ENCODE measurements around the gene NMRK2.
A peak's percentile ranks its signal among the peaks of the same experiment; 100 is the strongest.
"Not testable (repeated sequence)": the region's sequence is repeated elsewhere in the genome, so short reads cannot be mapped to it uniquely, and the experiment has no call there.

NMRK2 gene

DNA sequence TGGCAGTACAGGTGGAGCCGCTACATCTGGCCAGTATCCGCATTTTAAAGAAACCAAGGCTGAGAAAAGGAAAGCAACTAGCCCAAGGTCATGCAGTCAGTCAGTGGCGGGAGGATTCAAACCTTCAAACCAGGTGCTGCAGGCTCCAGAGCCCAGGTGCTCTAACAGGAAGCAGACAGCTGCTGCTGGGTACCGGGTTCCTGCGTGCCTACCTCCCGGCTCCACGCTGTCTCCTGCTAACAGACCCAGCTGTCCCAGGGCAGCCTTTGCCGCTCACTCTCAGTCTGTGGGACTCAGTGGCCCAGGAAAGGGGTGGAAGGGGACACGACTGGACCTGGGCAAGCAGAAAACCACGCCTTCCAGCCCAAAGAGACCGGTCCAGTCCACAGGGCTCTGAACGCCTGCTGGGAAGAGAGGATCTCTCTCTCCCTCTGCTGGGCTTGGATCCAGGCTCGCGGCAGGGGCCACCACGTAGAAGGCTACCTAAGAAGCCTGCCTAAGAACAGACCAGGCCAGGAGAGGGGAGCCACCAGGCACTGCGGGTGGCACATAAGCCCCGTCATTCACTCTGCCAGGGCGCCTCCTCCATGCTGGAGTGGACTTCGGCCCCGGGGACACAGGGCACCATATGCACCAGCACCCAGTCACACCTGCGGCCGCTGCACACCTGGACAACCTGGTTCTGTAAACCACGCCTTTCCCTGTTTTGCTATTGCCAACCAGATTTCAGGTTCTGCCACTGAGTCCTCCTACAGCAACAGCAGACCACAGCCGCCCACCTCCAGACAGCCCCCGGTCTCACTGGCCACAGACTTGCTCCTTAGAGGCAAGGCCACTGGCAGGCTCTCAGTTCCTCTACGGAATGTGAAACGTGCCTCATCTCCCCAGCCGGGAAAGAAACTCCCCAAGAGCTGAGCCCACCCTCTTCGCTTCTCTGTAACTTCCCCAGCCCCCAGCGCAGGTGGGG lies 33.5 kb downstream of the NMRK2 start:
- no peak for DNase-seq

DNA sequence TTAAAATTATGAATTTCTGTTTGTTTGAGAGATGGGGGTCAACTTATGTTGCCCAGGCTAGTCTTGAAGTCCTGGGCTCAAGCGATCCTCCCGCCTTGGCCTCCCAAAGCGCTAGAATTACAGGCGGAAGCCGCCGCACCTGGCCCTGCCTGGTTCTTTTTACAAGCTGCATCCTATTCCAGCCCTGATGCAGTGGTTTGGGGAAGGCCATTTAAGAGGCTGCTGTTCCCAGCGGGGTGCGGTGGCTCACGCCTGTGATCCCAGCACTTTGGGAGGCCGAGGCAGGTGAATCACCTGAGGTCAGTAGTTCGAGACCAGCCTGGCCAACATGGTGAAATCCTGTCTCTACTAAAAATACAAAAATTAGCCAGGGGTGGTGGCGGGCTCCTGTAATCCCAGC lies 35.1 kb downstream of the NMRK2 start:
- not testable (repeated sequence) for DNase-seq

DNA sequence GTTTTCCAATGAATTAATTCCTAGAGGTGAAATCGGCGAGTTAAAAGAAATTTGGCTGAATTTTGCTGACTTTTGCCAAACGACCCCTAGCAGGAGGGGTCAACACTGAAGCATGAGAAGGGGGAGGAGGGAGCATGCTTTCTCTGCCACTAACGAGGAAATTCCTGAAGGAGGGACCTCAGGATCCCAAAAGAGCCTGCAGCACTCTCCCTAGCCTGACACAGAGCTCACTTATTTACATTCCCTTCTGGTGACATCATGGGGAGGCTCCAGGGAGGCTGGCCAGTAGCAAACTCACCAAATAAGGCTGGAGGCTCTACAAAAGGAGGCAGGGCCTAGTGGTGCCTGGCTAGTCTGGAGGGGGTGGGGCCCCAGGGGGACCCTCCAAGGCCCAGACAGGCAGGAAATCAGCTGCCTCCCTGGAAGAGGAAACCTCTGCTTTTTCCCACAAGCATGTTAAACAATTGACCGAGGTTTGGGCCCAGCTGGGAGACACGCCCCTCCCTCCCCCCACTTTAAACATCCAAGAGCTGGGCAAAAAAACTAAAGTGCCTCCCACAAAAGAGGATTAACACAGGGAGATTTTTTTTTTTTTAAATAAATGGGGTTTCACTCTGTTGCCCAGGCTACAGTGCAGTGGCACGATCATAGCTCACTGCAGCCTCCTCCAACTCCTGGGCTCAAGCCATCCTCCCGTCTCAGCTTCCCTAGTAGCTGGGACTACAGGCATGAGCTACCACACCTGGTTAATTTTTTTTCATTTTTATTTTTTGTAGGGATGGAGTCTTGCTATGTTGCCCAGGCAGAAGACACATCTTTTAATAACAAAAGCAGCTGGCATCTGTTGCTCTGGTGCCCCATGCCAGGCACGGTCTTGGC lies 35.9 kb downstream of the NMRK2 start:
- DNase-seq = no peak

DNA sequence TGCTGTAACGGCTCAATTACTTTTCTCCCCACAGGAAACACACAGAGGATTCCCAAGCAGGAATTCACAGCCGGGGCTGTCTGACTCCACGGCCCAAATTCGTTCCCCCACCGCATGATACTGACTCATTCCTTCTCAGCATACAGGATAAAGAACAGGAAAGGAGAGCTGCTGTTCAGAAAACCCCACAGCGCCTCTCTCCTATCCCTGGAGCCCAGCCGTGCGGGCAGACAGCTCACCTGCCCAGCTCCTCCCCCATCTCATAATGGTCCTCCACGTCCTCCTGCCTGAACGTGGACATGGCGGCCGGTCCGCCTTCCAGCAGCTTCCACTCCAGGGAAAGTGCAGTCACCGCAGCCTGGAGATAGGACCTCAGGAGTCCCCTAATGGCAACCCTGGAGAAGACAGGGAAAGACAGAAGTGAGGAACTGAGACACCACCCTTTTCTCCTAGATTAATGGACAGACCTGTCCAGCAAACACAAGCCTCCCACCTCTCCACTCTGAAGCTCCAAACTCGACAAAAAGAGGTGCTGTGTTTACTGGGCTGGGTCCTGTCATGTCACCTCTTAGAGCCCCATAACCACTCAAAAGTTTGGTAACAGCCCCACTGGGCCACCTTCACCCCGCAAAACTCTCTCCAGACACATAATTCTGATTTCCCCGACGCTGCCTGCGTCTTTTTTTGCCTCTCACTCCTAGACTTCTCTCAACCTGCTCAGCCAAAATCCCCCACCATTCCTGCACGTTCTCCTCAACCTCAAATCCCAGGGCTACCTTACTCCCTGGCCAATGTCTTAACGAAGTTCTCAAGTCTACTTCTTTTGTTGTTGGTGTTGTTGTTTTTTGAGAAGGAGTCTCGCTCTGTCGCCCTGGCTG lies 36.8 kb downstream of the NMRK2 start:
- DNase-seq = no peak

DNA sequence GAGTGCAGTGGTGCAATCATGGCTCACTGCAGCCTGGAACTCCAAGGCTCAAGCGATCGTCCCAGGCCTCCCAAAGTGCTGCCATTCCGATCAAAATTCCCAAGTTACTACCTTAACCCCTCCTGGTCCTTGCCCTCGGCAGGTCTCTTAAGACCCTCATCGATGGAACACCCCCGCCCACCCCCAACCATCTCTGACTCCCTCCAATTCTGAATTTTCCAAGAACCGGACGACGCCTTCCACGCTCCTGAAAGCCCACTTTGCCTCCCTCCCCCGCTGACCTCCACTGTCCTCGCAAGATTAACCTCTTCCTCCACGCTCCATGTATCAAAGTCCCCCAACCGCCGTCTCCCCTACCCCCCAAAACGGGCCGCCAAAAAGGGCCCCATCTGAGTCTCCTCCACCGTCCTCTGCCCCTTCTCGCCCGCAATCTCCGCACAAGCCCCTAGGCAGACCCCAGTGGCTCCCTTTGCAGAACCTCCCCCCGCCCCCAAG lies 37.5 kb downstream of the NMRK2 start:
- no peak for DNase-seq

DNA sequence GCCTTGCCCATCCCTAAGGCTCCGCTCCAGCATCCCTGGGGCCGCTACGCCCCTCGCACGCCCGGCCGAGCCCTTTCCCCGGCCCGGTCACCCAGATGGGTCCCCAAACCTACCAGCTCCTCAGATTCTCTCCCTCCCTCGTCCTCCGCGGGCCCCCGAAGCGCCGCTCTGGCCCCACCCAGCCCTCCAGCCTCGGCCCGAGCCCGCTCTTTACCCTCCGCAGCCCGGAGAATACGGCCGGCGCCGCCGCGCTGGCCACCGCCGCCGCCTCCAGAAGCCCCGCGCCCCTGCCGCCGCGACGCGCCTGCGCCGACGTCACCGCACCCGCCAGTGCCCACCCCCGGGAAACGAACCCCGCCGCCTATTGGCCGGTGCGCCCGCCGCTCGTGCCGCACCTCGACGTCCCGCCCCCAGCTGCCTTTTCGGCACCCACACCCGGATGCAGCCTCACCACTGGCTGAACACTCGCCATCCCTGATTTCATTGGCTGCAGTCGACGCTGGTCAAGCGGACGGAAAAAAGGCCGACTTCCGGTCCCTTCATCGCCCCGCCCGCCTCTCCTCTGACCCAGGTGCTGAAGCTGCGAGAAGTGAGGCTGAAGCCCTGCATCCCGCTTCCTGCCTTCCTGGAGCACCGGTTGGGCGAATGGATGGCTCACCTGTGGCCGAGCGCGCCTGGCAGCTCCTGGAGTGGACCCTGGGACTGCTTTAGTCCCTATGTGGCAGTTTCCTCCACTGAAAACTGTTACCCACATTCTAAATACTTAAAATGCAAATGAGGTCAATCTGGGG lies 38.1 kb downstream of the NMRK2 start, which contains the start of gene DAPK3:
DAPK3 (minus strand) TSS at position 292 of the 791 bp plus-strand sequence. CDS start 1,364 bp downstream, outside the sequence.
- DNase-seq = peak; percentile 77 to 96 (median 85)

DNA sequence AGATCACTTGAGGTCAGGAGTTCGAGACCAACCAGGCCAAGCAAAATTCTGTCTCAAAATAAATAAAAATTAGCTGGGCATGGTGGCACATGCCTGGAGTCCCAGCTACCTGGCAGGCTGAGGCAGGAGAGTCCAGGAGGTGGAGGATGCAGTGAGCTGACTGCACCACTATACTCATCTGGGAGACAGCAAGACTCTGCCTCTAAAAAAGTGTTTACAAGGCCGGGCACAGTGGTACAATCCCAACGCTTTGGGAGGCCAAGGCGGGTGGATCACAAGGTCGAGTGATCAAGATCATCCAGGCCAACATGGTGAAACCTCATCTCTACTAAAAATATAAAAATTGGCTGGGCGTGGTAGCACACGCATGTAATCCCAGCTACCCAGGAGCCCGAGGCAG lies 42.3 kb downstream of the NMRK2 start:
- no peak for DNase-seq

DNA sequence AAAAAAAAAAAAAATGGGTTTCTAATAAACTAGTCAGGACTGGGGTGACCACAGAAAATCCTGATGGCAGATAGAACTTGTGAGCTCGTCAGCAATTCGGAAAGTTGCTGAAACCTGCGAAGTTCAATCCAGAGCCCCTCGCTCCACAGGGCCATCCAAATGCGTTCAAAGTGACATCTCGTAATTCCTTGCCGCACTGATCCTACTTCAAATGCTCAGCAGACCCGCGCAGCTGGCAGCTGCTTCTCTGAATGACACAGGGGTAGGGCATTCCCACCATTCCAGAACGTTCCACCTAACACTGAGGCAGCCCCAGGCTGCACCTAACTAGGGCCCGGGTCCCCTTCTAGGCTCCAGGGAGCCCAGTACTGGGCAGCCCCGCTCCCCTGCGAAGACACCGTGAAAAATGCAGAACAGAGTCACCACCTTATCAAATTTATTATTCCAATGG lies 42.8 kb downstream of the NMRK2 start:
- DNase-seq = no peak

DNA sequence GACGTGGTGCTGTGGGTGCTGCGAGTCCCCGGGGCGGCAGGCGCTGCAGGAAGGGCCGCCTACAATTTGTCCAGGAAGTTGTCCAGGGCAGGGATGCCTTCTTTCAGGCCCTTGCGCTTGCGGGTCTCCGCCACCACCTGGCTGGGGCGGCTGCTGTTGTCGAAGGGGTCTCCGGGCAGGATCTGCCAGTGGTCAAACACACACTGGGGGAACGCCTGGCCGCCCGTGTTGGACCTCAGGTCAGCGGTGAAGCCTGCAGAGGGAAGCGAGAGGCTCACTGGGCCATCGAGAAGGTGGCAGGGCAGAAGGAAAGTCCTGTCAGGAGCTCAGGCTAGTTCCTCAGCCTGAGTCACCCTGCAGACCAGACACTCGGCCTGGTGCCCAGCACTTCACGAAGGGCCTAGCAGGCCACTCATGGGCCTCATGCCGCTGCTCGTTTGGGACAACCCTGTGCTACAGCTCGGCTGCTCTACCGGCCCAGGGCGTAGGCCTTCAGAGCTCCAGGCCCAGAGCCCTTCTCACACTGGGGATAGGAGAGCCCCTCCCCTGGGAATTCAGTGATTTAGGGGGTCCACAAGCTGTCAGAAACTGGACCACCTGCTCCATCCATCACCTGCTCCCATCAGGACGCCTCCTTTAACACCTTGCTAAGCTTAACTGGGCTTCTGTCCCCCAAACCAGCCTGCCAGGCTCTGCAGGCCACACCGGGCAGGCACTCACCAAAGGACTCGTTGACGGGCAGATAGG lies 43.8 kb downstream of the NMRK2 start:
- DNase-seq = no peak

DNA sequence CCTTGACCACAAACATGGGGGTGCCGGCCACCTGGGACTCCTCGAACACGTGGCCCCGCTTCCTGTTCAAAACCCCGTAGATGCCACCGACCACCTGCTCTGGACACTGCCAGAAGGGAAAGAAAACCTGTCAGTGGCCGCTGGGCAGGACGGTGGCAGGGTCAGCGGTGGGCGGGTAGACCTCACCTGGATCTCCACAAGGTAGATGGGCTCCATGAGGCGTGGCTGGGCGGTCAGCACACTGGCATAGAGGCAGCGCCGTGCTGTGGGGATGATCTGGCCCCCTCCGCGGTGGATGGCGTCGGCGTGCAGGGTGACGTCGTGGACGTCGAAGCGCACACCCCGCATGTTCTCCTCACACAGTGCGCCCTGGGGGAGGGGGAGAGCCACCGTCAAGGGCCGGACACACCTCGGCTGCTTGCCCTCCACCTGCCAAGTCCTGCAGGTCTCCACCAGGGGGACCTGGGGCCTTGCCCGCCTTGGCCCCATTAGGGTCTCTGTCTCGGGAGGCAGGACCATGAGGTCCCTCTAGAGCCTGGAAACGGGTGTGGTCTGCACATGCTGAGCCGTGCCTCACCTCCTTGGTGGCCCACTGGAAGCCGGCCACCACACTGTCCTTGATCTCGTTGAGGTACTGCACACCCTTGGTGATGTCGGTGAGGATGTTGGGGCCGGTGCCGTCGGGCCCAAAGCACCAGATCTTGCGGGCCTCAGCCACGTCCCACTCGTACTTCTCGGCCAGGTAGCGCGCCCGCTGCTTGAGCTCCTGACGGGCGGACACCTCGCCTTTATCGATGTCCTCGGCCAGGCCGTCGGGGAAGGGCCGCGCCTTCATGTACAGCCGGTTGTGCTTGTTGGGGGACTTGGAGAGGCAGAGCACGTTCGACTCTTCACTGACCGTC lies 44.6 kb downstream of the NMRK2 start:
- DNase-seq = peak in 1 of 5 experiments; percentile 18

DNA sequence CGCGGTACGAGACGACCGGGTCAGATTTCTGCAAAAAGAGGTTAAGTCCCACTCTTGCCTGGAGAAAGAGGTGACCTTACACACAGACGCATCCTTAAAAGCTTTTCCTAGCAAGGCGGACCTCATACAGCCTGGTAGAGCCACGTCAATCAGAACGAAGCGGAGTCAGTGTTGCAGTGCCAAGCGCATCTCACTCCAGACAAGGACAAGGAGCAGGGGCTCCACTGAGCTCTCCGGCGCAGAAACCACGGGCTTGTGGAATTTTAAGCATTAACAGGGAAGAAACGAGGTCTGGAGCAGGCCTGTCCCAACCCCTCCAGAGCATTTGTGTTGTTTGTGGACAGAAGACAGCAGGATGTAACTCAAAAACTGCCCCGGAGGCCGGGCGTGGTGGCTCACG lies 45.3 kb downstream of the NMRK2 start:
- no peak for DNase-seq

DNA sequence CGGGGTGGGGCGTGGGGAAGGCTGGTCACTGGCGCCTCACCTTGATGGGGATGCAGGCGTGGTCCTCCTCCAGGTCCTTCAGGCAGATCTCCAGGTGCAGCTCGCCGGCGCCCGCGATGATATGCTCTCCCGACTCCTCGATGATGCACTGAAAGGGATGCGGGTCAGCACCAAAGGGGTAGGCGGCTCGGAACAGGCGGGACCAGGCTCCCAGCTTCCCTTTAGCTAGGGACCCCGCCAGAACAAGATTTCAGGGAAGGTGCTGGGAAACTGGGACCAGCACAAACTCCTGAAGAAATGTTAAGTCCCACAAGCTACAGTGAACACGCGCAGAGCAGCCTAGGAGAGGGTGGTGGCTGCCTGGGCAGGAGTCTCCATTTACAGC lies 46.4 kb downstream of the NMRK2 start:
- DNase-seq = no peak

DNA sequence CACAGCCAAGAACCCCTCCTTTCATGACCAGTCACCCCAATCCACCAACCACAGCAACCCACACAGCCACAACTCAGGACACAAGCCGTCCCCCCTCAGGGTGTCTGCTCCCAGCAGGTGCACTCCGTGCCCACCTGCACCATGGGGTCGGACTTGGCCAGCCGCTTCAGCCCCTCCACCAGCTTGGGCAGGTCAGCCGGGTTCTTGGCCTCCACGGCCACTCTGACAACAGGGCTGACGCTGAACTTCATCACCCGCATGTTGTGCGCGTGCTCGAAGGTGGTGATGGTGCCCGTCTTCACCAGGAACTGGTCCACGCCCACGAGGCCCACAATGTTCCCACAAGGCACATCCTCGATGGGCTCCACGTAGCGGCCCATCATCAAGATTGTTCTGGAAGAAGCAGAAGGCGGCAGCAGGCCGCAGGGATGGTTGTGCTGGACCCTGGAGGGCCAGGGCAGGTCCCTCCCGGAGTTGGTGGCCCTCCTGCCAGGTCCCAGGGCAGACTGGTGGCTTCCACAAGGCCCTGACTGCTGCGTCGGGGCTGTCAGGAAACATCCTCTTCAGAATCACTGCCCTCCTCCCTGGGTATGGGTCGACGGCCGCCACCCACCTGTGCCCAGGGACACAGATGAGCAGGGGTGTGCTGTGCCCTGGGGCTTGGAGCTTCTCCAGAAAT lies 46.9 kb downstream of the NMRK2 start:
- no peak for DNase-seq

DNA sequence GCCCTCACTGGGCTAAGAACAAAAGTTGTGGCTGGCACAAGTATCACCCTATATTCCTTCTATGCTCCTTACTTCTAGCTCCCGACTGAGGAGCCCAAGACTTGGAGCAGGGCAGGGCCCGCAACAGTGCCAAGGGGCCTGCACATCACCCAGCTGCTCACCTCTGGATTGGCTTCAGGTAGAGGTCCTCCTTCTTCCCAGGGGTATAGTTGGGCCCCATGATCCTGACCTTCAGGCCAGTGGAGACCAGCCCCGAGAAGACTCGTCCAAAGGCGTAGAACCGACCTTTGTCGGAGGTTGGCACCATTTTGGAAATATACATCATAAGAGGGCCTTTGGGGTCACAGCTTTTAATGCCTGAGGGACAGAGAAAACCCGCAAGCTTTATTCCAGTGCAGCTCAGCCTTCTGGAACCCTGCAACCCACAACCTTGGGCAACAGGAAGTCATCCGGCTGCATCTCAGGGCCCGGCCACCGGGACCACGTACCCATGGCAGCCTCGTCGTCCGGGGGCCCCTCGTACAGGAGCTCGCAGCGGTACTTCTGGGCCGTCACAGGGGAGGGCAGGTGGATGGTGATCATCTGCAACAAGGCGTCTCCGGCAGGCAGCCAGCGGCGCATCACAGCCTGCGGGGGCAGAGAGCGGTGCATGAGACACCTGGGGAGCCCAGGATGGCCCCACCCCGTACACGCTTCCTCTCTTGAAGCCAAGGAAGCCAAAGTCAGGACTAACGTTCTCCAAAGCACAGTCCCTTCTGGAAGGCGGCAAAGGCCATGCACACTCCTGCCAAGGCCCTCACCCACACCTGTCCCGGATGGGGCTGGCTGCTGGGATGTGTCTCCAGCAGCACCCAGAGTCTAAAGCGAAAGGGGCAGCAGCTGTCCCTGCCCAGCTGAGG lies 47.7 kb downstream of the NMRK2 start:
- no peak for DNase-seq

DNA sequence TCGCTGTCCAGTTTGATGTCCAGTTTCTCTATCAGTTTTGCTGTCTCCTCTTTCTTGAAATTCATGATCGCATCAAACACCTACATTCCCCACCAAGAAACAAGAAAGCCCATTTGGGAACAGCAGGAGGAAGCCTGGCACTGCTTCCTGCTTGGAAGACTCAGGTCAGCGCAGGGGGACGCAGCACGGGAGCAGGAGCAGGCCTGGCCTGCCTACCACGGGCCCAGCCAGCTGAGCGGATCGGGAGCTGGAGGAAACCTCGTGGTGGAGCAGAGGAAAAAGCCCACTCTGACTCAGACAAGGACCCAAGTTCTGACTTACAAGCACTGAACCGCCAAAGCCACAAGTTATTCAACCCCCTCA lies 48.5 kb downstream of the NMRK2 start:
- DNase-seq = no peak

DNA sequence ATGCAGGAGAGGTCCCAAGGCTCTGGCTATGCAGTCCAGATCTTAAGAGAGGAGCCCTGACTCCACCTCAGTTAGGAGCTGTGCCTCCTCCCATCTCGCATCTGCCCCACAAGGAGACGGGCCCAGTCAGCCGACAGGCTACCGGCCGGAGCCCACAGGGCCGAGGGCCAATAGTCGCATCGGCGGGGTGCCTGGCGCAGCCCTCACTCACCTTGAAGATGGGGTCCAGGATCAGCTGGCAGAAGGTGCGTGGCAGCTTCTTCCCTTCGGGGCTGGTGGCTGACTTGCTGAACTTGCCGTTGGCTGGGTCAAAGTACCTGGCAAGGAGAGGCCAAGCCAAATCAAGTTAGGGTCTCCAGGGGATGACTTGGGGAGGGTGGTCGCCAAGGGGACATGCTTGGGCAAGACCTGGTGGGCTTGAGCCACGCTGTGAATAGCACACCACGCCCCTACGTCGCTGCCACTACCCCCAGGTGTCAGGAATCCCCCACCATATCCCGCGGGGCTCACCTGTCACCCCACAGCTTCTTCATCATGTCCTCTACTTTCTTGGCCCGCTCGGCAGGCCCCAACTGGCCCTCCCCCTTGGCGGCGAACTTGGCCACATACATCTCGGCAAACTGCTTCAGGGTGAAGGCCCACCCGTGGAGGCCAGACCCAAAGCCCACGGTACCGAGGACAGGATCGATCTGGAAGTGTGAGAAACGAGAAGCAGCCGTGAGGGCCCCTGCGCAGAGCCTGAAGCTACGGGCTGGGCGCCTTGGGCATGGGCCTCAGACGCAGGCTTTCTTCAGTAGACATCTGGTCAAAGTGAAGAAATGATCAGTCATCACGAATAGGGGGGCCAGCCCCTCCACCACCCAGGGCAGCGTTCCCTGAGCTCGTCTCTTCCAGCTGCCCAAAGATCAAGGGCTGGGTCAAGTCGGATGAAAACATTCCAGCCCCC lies 49.1 kb downstream of the NMRK2 start:
- no peak for DNase-seq
